Measurements from ENCODE around the gene ADAMTSL2.

ADAMTSL2 gene

GRCh38 chr9:133490865-133491655 is 43.4 kb upstream of the ADAMTSL2 start:
- no peak for TF ChIP-seq CTCF (conservative IDR thresholded peaks at IDR 0.05; ENCODE audit: low read length)
- DNase-seq (ENCODE audit: low read depth), result no peak
- H3K4me3 ChIP-seq (ENCODE audit: low read length), result no peak overlapping the region

DNA sequence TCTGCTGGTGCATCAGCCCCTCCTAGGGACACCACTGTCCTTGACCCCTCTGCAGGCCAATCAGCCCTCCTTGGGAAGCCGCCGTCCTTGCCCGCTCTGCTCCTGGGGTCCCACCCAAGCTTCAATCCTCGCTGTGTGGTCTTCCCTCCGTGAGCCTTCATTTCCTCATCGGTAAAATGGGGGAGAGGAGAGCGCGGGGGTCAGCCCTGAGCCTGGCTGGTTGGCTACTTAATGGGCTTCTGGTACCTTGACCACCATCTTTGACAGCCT is 42.9 kb upstream of the ADAMTSL2 start:
- no peak overlapping the region for H3K4me3 ChIP-seq (ENCODE audit: low read length)
- no peak for DNase-seq (ENCODE audit: low read depth)
- TF ChIP-seq CTCF (conservative IDR thresholded peaks at IDR 0.05; ENCODE audit: low read length), result no peak

DNA sequence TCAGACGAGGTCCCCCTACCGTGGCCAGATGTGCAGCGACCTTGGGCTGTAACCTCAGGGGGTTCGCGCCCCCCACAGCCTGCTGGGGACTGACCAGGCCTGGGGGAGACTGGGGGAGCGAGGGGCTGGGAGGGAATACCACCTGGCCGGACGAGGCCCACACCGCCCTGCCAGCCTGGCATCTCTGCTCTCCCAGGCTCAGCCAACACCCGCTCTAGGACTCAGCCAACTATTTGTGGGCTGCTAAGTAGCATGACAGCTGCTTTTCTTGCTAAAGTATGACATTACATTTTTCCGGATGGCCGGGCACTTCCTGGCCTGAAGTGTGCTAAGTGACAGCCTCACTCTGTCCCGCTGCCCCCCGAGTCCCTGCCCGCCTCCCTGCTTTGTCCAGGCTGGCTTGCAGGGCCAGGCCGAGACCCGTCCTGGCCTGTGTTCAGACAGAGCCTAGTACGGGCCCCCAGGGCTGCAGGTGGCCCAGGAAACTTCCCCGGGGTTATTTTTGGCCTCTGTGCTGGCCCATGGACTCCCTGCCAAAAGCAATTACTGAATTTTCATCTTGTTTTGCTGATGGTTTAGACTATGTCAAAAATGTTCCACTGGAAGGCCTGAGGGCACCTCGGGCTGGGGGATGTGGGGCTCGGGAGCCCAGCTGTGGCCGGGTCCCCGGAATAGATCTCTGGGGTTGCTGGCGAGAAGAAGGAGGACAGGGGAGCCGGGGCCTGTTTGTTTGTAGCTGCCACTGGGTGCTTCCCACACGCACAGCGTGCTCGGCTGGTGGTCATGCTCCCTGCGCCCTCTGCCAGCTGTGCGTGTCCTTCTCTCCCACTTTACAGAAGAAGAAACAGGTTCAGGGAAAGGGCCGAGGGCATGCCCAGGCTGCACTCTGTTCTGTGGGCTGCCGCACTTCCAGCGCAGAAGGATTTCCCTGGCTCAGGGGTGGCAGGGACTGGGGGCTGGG is 42.2 kb upstream of the ADAMTSL2 start:
- DNase-seq (ENCODE audit: low read depth), result peak; percentile 43
- TF ChIP-seq CTCF (conservative IDR thresholded peaks at IDR 0.05; ENCODE audit: low read length), result no peak

GRCh38 chr9:133493428-133493827 is 41.1 kb upstream of the ADAMTSL2 start:
- DNase-seq (ENCODE audit: low read depth), result no peak
- TF ChIP-seq CTCF (conservative IDR thresholded peaks at IDR 0.05; ENCODE audit: low read length), result no peak
- no peak overlapping the region for H3K4me3 ChIP-seq (ENCODE audit: low read length)

More for the DNA sequence above, 42.2 kb upstream of the ADAMTSL2 start:
- H3K4me3 ChIP-seq (ENCODE audit: low read length), result no peak overlapping the region

DNA sequence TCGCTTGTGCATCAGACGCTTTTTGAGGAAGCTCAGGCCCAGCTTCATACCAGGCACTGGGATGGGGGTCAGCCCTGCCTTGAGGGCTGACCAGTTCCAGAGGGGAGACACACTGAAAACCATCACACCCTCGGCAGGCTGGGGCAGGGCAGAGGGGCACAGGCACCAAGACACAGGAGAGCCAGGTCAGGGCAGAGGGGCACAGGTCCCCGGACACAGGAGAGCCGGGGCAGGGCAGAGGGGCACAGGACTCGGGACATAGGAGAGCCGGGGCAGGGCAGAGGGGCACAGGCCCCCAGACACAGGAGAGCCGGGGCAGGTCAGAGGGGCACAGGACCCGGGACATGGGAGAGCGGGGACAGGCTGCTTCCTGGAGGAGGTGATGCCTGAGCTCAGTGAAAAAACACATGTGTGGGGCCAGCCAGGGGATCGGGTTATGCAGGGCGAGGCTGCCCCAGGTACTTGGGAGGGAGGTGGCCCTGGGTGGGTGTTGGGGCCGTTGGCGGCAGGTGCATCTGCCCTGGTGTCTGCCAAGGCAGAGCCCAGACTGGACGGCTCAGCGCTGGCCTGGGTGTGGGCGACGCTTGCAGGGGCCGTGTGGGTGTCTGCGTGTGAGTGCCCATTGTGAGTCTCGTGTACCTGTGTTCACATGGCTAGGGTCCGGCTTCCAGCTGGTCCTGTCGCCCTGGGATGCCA is 40.5 kb upstream of the ADAMTSL2 start:
- no peak overlapping the region for H3K4me3 ChIP-seq (ENCODE audit: low read length)
- no peak for DNase-seq (ENCODE audit: low read depth)
- no peak for TF ChIP-seq CTCF (conservative IDR thresholded peaks at IDR 0.05; ENCODE audit: low read length)

GRCh38 chr9:133494636-133495326 is 39.7 kb upstream of the ADAMTSL2 start:
- no peak for DNase-seq (ENCODE audit: low read depth)
- H3K4me3 ChIP-seq (ENCODE audit: low read length), result no peak overlapping the region
- no peak for TF ChIP-seq CTCF (conservative IDR thresholded peaks at IDR 0.05; ENCODE audit: low read length)

Data from AG10803 (cell line).